ENCODE measurements around the gene CHSY3.

CHSY3 gene

GRCh38 chr5:129951039-129951438, 46.8 kb downstream of the CHSY3 start:
- DNase-seq, result no peak

- no peak for DNase-seq
Observed at GRCh38 chr5:129958581-129958980, 54.3 kb downstream of the CHSY3 start.

DNA sequence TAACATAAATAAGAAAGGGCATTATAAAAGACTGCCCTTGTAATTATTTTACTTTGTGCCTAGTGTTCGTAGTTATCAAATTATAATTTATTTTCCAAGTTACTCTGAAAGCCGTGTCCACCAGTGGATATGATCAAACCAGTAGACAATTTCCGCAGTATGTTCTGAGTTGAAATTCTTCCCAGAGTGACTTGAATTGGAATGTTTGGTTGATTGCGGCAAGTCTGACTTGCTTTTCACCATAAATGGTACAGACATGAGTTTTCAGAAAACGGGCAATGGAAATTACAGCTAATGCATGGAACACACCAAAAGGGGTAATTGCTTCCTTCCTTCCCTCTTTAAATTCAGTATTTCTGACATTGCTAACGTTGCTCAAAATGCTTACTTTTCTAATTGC, 56.6 kb downstream of the CHSY3 start:
- no peak for DNase-seq

DNA sequence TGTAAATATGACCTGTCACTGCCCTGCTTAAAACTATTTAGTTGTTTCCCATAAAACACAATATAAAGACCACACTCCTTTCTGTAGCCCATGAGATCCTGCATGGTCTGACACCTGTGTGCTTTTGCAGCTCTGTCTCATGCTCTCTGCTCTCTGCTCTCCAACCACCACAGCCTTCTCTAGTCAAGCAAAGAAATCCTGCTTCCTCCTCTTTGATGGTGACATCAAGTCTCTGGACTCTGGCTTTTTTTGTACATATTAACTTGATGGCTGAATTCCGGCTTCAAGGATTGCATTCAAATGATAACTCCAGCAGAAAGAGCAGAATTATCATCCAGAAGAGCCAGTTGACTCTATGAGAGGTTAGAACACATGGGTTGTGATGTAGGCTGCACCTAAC, 58.2 kb downstream of the CHSY3 start:
- DNase-seq, result no peak

GRCh38 chr5:129963359-129963758, 59.1 kb downstream of the CHSY3 start:
- DNase-seq, result no peak

- DNase-seq, result no peak
Observed at GRCh38 chr5:129966071-129966470, 61.8 kb downstream of the CHSY3 start.

- no peak for DNase-seq
Observed at GRCh38 chr5:129971714-129972113, 67.4 kb downstream of the CHSY3 start.

DNA sequence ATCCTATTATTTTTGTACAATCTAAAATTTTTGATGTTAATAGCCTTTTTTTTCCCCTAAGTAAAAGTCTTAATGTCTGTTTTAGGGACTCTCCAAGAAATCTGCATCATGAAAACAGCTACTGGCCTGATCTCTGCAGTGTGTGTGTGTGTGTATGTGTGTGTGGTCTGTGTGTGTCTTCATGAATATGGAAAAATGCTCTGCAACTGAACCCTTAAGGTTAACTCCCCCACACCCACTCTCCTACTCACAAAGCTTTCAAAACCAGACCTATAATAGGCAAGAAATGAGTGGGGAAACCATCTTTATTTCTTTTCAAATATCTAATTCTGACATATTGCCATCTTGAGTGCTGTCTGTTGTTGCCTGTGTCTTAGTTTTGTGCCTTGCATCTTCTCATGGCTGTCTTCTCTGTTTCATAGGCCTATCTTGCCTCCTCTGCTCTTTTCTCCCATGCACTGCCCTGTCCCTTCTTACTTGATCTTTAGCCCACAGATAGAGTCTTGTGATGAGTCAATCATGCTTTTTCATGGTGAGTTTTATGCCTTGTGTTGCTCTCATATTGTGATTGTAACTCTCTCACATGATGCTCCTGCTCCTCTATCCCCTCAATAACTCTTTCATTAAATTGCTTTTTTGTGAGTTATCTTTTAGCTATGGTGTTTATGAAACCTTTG, 68.3 kb downstream of the CHSY3 start:
- DNase-seq, result no peak

- DNase-seq, result no peak
Observed at GRCh38 chr5:129973716-129974426, 69.6 kb downstream of the CHSY3 start.

GRCh38 chr5:129977810-129978209, 73.5 kb downstream of the CHSY3 start:
- DNase-seq, result no peak

- no peak for DNase-seq
Observed at GRCh38 chr5:129978270-129978669, 74.0 kb downstream of the CHSY3 start.

- DNase-seq, result no peak
Observed at GRCh38 chr5:129988453-129988852, 84.2 kb downstream of the CHSY3 start.

DNA sequence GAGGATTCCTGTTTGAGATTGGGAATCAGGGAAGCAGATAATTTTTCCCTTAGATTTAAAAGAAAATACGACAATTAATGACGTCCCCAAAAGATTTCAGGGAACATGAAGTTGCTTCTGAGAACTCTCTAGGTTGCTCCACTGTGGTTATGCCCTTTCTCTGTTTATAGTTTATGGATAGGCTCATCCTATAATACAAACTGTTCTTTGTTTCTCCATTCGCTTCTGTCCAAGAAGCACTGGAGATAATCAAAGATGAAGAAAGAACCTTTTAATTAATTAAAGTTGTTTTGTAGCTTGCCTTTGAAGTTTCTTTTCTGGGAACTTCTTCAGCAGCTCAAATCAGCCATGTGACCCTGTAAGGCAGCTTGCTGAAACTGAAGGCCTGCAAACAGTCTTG, 87.5 kb downstream of the CHSY3 start:
- no peak for DNase-seq

GRCh38 chr5:129996896-129997295, 92.6 kb downstream of the CHSY3 start:
- no peak for DNase-seq

- DNase-seq, result no peak
Observed at GRCh38 chr5:130000460-130000859, 96.2 kb downstream of the CHSY3 start.

DNA sequence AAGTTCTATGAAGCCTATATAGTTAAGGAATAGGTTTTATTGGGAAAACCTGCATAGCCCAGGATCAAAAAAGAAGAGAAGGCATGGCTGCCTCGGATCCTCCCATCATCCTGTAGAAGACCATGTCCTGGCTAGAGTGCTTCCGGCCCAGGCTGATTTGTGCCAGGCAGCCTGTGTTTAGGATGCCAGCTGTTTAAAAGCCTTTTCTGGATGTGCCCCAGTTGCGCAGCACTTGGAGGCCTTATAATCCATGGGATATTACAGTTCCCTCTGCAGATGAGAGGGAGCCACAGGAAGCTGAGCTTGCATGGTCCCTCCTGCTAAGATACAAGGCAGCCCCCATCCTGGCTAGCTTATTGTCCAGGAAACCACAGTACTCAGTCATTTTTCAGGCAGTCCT, 97.9 kb downstream of the CHSY3 start:
- no peak for DNase-seq

DNA sequence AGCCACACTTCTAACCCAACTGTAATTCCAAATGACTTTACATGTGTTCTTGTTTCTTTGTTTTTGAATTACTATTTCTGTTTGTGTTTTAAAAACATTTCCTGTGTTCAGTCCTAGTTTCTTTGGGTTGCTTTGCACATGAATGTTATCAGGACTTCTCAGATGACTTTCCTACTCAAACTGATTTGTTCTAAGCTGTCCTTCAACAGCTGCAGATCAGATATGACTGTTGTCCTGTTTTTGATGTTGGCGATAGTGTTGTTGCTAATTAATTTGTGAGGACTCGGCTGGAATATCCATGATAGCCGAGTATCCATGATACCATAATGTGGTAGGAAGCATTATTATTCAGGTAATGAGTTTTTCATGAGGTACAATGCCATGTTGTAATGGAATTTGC, 98.6 kb downstream of the CHSY3 start:
- no peak for DNase-seq

- DNase-seq, result no peak
Observed at GRCh38 chr5:130011986-130012385, 107.7 kb downstream of the CHSY3 start.

GRCh38 chr5:130017173-130017572, 112.9 kb downstream of the CHSY3 start:
- no peak for DNase-seq

DNA sequence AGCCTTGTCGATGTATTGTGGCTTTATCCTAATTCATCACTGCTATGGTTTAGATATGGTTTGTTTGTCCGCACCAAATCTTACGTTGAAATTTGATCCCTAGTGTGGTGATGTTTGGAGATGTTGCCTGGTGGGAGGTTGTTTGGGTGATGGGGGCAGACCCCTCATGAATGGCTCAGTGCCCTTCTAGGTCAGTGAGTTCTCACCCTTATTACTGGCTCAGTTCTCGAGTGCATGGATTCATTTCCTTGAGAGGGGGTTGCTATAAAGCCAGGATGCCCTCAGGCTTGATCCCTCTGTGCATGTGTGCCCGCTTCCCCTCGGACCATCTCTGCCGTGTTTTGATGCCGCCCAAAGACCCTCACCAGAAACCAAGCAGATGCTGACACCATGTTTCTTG, 114.4 kb downstream of the CHSY3 start:
- no peak for DNase-seq

- DNase-seq, result no peak
Observed at GRCh38 chr5:130021000-130021399, 116.7 kb downstream of the CHSY3 start.

GRCh38 chr5:130021876-130022275, 117.6 kb downstream of the CHSY3 start:
- DNase-seq, result no peak

DNA sequence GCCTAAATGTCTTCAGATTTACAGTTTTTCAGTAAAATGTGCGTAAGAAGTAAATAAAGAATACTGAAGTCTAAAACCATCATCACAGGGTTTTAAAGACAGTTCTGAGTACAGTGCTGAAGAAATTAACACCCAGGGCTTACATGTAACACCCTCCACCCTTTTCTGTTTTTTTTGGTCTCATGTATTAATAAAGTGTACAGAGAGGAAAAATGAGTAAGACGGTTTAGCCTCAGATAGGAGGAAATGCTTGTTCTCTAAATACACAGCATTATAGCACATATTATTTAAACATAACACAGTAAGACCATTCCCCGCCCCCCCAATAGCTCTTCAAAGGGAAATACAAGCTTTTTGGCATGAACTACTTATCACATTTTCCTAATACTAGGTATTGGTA, 119.3 kb downstream of the CHSY3 start:
- no peak for DNase-seq

GRCh38 chr5:130024006-130024405, 119.7 kb downstream of the CHSY3 start:
- no peak for DNase-seq

GRCh38 chr5:130025511-130025910, 121.2 kb downstream of the CHSY3 start:
- no peak for DNase-seq

Data from NCI-H446 (cell line).